22Rv1 (cell line): Measurements from ENCODE around the gene DCLK1.
A peak's percentile ranks its signal among the peaks of the same experiment; 100 is the strongest.
"Not testable (repeated sequence)": the region's sequence is repeated elsewhere in the genome, so short reads cannot be mapped to it uniquely, and the experiment has no call there.

ENCODE experiments used
- H3K27ac ChIP-seq: fragments of 450-650 bp; 2 replicates; pipeline ENCODE4 v1.5.1; 2017
- ZFX ChIP-seq: fragments of 450-650 bp; IDR thresholded peaks from 2 replicates; pipeline ENCODE4 v1.6.1; 2017; ENCODE audit warnings: antibody characterized with exemption, borderline replicate concordance
- TF ChIP-seq, protein P1 (sequence below): fragments of 450-650 bp; IDR thresholded peaks from 2 replicates; pipeline ENCODE4 v1.5.1; 2017; ENCODE audit warnings: mild to moderate bottlenecking

Gene DCLK1

GRCh38 chr13:35983206-35983605 lies 148.0 kb downstream of the DCLK1 start:
- TF ChIP-seq, protein P1, sequence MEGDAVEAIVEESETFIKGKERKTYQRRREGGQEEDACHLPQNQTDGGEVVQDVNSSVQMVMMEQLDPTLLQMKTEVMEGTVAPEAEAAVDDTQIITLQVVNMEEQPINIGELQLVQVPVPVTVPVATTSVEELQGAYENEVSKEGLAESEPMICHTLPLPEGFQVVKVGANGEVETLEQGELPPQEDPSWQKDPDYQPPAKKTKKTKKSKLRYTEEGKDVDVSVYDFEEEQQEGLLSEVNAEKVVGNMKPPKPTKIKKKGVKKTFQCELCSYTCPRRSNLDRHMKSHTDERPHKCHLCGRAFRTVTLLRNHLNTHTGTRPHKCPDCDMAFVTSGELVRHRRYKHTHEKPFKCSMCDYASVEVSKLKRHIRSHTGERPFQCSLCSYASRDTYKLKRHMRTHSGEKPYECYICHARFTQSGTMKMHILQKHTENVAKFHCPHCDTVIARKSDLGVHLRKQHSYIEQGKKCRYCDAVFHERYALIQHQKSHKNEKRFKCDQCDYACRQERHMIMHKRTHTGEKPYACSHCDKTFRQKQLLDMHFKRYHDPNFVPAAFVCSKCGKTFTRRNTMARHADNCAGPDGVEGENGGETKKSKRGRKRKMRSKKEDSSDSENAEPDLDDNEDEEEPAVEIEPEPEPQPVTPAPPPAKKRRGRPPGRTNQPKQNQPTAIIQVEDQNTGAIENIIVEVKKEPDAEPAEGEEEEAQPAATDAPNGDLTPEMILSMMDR = no peak
- no peak for TF ChIP-seq ZFX
- H3K27ac ChIP-seq = no peak overlapping the region

DNA sequence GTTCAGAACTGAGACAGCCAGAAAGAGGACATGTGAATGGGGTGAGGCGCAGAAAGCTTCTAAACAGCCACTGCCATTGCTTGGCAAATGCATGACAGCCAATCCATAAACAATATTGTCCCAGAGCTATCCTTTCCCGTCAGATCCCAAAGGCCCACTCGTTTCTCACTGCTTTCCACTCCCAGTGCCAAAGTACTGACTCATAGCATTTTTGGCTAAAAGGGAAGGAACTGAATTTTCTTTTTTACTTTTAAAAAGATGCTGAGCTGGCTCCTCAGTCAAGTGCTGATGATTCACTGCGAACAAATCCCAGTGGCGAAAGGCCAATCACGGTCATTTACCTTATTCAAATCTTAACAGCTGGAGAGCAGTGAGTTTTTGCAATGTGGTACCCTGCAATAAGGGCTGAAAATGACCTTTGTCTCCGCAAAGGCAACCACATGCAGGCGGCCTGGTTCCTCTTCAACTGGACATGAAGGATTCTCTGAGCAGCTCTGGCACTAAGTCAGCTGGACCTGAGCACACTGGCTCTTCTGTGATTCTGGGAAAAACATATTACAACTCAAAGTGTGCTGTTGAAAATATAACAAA lies 151.7 kb downstream of the DCLK1 start:
- no peak overlapping the region for H3K27ac ChIP-seq
- TF ChIP-seq, protein P1 = no peak
- no peak for TF ChIP-seq ZFX

- TF ChIP-seq, protein P1 = peak; percentile 80
- no peak for TF ChIP-seq ZFX
- no peak overlapping the region for H3K27ac ChIP-seq
Observed at GRCh38 chr13:35978607-35979316, 152.4 kb downstream of the DCLK1 start.

DNA sequence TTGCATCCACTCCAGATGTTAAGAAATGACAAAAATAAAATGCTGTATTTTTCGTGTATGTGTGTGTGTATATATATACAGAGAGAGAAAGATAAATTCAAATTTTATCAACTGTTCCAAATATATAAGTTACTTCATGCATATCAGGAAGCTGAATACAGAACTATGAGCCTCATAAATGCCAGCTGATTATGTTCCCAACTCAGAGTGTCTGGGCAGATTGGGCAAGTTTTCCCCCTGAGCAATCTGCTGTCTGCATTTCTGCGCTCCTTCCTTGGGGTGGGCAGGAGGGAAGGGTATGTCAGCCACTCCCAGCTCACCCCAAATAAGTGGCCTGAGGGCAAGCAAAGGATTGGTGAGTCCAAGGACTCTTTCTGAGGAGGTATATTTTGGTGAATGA lies 154.1 kb downstream of the DCLK1 start:
- no peak overlapping the region for H3K27ac ChIP-seq
- TF ChIP-seq, protein P1 = no peak
- TF ChIP-seq ZFX = no peak

GRCh38 chr13:35976126-35976525 lies 155.1 kb downstream of the DCLK1 start:
- no peak overlapping the region for H3K27ac ChIP-seq
- TF ChIP-seq, protein P1 = no peak
- TF ChIP-seq ZFX = no peak

DNA sequence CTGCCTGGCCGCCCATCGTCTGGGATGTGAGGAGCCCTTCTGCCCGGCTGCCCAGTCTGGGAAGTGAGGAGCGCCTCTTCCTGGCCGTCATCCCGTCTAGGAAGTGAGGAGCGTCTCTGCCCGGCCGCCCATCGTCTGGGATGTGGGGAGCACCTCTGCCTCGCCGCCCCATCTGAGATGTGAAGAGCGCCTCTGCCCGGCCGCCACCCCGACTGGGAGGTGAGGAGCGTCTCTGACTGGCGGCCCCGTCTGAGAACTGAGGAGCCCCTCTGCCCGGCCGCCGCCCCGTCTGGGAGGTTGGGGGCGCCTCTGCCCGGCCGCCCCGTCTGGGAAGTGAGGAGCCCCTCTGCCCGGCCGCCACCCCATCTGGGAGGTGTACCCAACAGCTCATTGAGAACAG lies 164.2 kb downstream of the DCLK1 start:
- H3K27ac ChIP-seq = not testable (repeated sequence)

DNA sequence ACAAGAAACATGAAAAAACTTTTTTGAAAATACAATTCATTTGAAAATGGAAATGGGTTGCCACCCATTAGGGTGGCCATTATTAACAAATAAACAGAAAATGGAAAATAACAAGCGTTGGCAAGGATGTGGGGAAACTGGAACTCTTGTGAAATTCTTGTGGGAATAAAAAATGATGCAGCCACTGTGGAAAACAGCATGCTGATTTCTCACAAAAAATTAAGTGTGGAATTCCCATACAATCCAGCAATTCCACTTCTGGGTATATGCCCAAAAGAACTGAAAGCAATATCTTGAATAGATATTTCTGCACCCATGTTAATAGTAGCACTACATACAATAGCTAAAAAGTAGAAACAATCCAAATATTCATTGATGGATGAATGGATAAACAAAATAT lies 165.2 kb downstream of the DCLK1 start:
- no peak overlapping the region for H3K27ac ChIP-seq
- TF ChIP-seq, protein P1 = no peak
- TF ChIP-seq ZFX = no peak
